ENCODE data around the gene CWH43.
"Not testable (repeated sequence)": the region's sequence is repeated elsewhere in the genome, so short reads cannot be mapped to it uniquely, and the experiment has no call there.

GRCh38 chr4:49102344-49102898, 116.3 kb downstream of the CWH43 start:
- TF ChIP-seq CTCF, POLR2A (IDR thresholded peaks at IDR 0.05): not testable (repeated sequence)

Measured in esophagus squamous epithelium (tissue), 4 donors.